PC-3 (cell line): ENCODE measurements around the gene CCDC154. TPM values are rescaled to one million over a fixed set of nuclear protein-coding genes. Genes with fewer than 3 reads are reported as not detected.
A peak's percentile ranks its signal among the peaks of the same experiment; 100 is the strongest.
"Not testable (repeated sequence)": the region's sequence is repeated elsewhere in the genome, so short reads cannot be mapped to it uniquely, and the experiment has no call there.

Experiments
- ATAC-seq: fragments of 200-7000 bp; cut with Tn5 transposase; 2 replicates; pipeline ENCODE4 v1.9.1; 2020; ENCODE audit warnings: mild to moderate bottlenecking, moderate library complexity
- BruUV-seq: library from RNA; stranded (reverse); fragments of 400-500 nt; replicated peaks from 2 replicates; lab custom pipeline; 2021; lab: Mats Ljungman, UMichigan
- CTCF ChIA-PET: fragments of 300-600 bp; sonication (Branson Sonifier 250); formaldehyde crosslinking; loops from one replicate; lab custom pipeline; 2022; ENCODE audit warnings: antibody characterized with exemption; lab: Charles Lee
- POLR2A ChIA-PET: fragments of 300-600 bp; sonication (Branson Sonifier 250); formaldehyde crosslinking; loops from one replicate; lab custom pipeline; 2022; ENCODE audit warnings: antibody characterized with exemption; ENCODE audit not compliant: unreplicated experiment; lab: Charles Lee
- DNase-seq: peaks from one replicate; pipeline ENCODE4 v3.0.0-alpha.2; 2015
- H2AFZ ChIP-seq: fragments of 300-600 bp; sonication (generic); 2 replicates; pipeline ENCODE4 v1.6.0; 2016; ENCODE audit warnings: antibody characterized with exemption, low read length
- H3F3A ChIP-seq: fragments of 300-600 bp; sonication (generic); one replicate; pipeline ENCODE4 v1.6.0; 2017; ENCODE audit warnings: antibody characterized with exemption, low read length, control low read depth, mild to moderate bottlenecking; ENCODE audit not compliant: unreplicated experiment
- H3K27ac ChIP-seq: fragments of 300-600 bp; sonication (generic); 2 replicates; pipeline ENCODE4 v1.5.1; 2016; ENCODE audit warnings: mild to moderate bottlenecking, low read length
- H3K27me3 ChIP-seq: fragments of 300-600 bp; sonication (generic); 2 replicates; pipeline ENCODE4 v1.6.1; 2016; ENCODE audit warnings: low read length, mixed read lengths
- H3K36me3 ChIP-seq: fragments of 300-600 bp; sonication (generic); 2 replicates; pipeline ENCODE4 v1.6.1; 2016; ENCODE audit warnings: low read depth, mixed run types, low read length, mixed read lengths
- H3K4me1 ChIP-seq: fragments of 300-600 bp; sonication (generic); 2 replicates; pipeline ENCODE4 v1.5.1; 2016; ENCODE audit warnings: low read length; ENCODE audit not compliant: insufficient read depth
- H3K4me2 ChIP-seq: fragments of 300-600 bp; sonication (generic); 2 replicates; pipeline ENCODE4 v1.6.0; 2016; ENCODE audit warnings: low read length
- H3K4me3 ChIP-seq: fragments of 300-600 bp; sonication (generic); 2 replicates; pipeline ENCODE4 v1.5.1; 2016; ENCODE audit warnings: mild to moderate bottlenecking, low read length, mixed read lengths
- H3K79me2 ChIP-seq: fragments of 300-600 bp; sonication (generic); 2 replicates; pipeline ENCODE4 v1.6.1; 2017; ENCODE audit warnings: low read length, mixed read lengths
- H3K9ac ChIP-seq: fragments of 300-600 bp; sonication (generic); 2 replicates; pipeline ENCODE4 v1.6.0; 2016; ENCODE audit warnings: mild to moderate bottlenecking, low read length
- H3K9me2 ChIP-seq: fragments of 300-600 bp; sonication (generic); replicated peaks from 2 replicates; pipeline ENCODE4 v1.6.1; 2016; ENCODE audit warnings: mixed run types, low read length, mixed read lengths
- H3K9me3 ChIP-seq: fragments of 300-600 bp; sonication (generic); 2 replicates; pipeline ENCODE4 v1.6.1; 2016; ENCODE audit warnings: low read length, mixed read lengths
- H4K20me1 ChIP-seq: fragments of 300-600 bp; sonication (generic); 2 replicates; pipeline ENCODE4 v1.6.1; 2016; ENCODE audit warnings: low read length, mixed read lengths
- CTCF ChIP-seq: fragments of 300-600 bp; sonication (generic); conservative IDR thresholded peaks from 2 replicates; pipeline ENCODE4 v1.5.1; 2017; ENCODE audit warnings: antibody characterized with exemption, low read depth, mild to moderate bottlenecking, low read length
- EZH2 ChIP-seq: fragments of 300-600 bp; sonication (generic); IDR thresholded peaks from one replicate; pipeline ENCODE4 v1.6.1; 2017; ENCODE audit warnings: antibody characterized with exemption, mild to moderate bottlenecking, low read length; ENCODE audit not compliant: unreplicated experiment
- EZH2phosphoT487 ChIP-seq: fragments of 300-600 bp; sonication (generic); IDR thresholded peaks from 2 replicates; pipeline ENCODE4 v1.6.1; 2018; ENCODE audit warnings: mild to moderate bottlenecking, antibody characterized with exemption, low read length, borderline replicate concordance
- intact Hi-C: fragments of 100-400 bp; cut with micrococcal nuclease; formaldehyde crosslinking; loops from 2 replicates; pipeline ENCODE4 v1.9.0; 2023
- total RNA-seq: library from RNA; depleted of rRNA; stranded (reverse); fragments of >200 nt; gene quantifications from 2 replicates; pipeline ENCODE4 v1.2.3, GENCODE V29; 2014

CCDC154 gene
- total RNA-seq, 1 experiment from 2014 or later = not detected

DNA sequence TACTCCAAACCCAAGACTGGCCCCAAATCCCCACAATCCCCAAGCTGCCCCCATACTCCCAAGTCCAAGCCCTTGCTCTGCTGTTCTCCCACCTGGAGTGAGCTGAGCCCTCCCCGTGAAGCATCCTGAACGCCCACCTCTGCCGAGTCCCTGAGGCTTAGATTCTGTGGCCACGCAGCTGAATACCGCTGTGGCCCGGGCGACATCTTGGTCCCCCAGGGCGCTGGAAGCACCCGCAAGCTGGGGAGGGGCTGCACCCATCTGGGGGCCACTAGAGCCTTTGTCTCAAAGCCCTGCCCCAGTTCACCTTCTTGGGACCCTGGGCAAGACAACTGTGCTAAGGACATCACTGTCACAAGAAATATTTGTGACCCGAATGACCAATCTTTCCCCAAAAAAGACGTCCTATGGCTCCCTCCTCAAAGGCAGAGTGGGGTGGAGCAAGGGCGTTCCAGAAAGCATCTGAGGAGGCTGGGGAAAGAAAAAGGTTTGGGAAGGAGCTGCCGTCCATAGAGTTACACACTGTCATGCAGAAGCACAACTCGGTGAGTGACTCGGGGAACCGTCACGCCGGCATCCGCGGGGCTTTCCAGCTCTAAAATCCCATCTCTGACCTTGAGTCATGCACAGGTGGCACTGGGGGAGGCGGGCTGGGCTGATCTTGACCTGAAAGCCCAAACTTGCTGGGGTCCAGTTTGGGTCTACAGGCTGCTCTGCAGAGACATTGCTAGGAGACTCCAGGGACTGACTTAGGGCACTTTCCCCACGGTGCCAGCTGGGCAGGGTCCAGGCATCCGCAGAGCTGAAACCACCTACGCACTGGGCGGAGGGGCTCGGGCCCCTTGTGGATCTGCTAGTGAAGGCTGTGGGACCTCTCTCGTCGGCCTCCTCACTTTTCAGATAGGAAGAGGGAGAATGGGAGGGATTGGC is 37.8 kb upstream of the CCDC154 start:
- H3K4me3 ChIP-seq = no peak overlapping the region
- H3K79me2 ChIP-seq = no peaks in the 10 kb centered on the region
- TF ChIP-seq CTCF (no peak), EZH2 (no peak), EZH2phosphoT487 (no peak)
- no peaks in the 10 kb centered on the region for H3K9me3 ChIP-seq
- CTCF ChIA-PET = interaction anchor here (0.6 kb wide), 2 partner anchors 12 to 540 kb away, joined by 3 to 14 read pairs; no protein-coding TSS in a partner anchor
- peak; percentile 87 for DNase-seq
- peak overlapping the region; percentile 67 for H2AFZ ChIP-seq
- no TSS peak for BruUV-seq
- no peaks in the 10 kb centered on the region for H3K36me3 ChIP-seq
- H3F3A ChIP-seq = no peaks in the 10 kb centered on the region
- H3K9ac ChIP-seq = peak overlapping the region; percentile 40
- H4K20me1 ChIP-seq = no peaks in the 10 kb centered on the region
- peak; percentile 97 for ATAC-seq
- H3K9me2 ChIP-seq = no peaks in the 10 kb centered on the region
- H3K4me2 ChIP-seq = peak overlapping the region; percentile 66
- peaks cover 12% of the 10 kb centered on the region for H3K4me1 ChIP-seq
- intact Hi-C loops = no loop called here
- peak overlapping the region; percentile 81 for H3K27ac ChIP-seq
- POLR2A ChIA-PET = interaction anchor here (0.6 kb wide), 1 partner anchor 359 kb away, joined by 3 read pairs; no protein-coding TSS in a partner anchor
- H3K27me3 ChIP-seq = no peaks in the 10 kb centered on the region

DNA sequence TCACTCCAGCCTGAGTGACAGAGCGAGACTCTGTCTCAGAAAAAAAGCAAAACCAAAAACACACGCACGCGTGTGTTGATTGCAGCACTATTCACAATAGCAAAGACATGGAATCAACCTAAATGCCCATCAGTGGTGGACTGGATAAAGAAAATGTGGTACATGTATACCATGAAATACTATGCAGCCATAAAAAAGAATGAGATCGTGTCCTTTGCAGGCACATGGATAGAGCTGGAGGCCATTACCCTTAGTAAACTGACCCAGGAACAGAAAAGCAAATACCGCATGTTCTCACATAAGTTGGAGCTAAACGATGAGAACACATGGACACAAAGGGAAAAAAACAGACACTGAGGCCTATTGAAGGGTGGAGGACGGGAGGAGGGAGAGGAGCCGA is 34.6 kb upstream of the CCDC154 start:
- H3F3A ChIP-seq, BruUV-seq, H3K27me3 ChIP-seq, ATAC-seq, H4K20me1 ChIP-seq, POLR2A ChIA-PET, H3K4me2 ChIP-seq, DNase-seq, H3K4me3 ChIP-seq, H3K9ac ChIP-seq, H2AFZ ChIP-seq, CTCF ChIA-PET, intact Hi-C loops, H3K9me3 ChIP-seq, H3K9me2 ChIP-seq, H3K36me3 ChIP-seq, H3K79me2 ChIP-seq, H3K27ac ChIP-seq: not testable (repeated sequence)
- peaks cover 18% of the 10 kb centered on the region for H3K4me1 ChIP-seq

DNA sequence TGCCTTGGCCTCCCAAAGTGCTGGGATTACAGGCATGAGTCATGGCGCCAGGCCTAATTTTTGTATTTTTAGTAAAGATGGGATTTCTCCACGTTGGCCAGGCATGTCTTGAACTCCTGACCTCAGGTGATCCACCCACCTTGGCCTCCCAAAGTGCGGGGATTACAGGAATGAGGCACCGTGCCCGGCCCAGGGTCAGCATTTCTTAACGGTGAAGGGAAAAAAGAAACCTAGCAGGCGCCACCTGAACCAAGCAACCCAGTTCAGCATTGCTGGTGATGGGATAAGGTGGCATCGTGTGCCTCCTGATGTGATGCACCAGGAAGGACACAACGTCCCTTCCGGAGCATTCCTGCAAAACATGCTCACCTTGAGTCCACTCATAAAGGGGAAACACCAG is 32.7 kb upstream of the CCDC154 start:
- H3K27ac ChIP-seq = no peak overlapping the region
- CTCF ChIA-PET = no interaction called here
- no peak for TF ChIP-seq EZH2
- TF ChIP-seq CTCF = no peak
- TF ChIP-seq EZH2phosphoT487 = no peak
- H3K4me2 ChIP-seq = no peak overlapping the region
- no peaks in the 10 kb centered on the region for H4K20me1 ChIP-seq
- peaks cover 10% of the 10 kb centered on the region for H3K4me1 ChIP-seq
- DNase-seq (no peak), ATAC-seq (no peak)
- H3K4me3 ChIP-seq = no peak overlapping the region
- no peak overlapping the region for H3K9ac ChIP-seq
- H3K9me2 ChIP-seq = no peaks in the 10 kb centered on the region
- H2AFZ ChIP-seq = no peak overlapping the region
- intact Hi-C loops = no loop called here
- BruUV-seq = no TSS peak
- no peaks in the 10 kb centered on the region for H3F3A ChIP-seq
- H3K79me2 ChIP-seq = peaks cover 17% of the 10 kb centered on the region
- H3K27me3 ChIP-seq = no peaks in the 10 kb centered on the region
- POLR2A ChIA-PET = no interaction called here
- no peaks in the 10 kb centered on the region for H3K9me3 ChIP-seq
- H3K36me3 ChIP-seq = no peaks in the 10 kb centered on the region
